ENCODE measurements around the gene TMEM151A. TPM values are rescaled to one million over a fixed set of nuclear protein-coding genes. Genes with fewer than 3 reads are reported as not detected.

TMEM151A gene
- total and polyA plus RNA-seq, 4 donors = 0.05 to 0.13 TPM; not detected in 2

GRCh38 chr11:66327171-66328030 lies 35.7 kb downstream of the TMEM151A start:
- Histone ChIP-seq H3K9ac (ENCODE audit: low read depth in 1 of 2, low read length in 2 of 2) (no peak overlapping the region), H3K4me3 (ENCODE audit: low read depth in 1 of 3, low read length in 3 of 3) (no peak overlapping the region), H3K27me3 (ENCODE audit: control insufficient read depth in 4 of 4, insufficient read depth in 4 of 4, low read length in 3 of 4) (no peaks in the 10 kb centered on the region), H3K9me3 (ENCODE audit: control insufficient read depth in 4 of 4, low read length in 3 of 4) (no peaks in the 10 kb centered on the region), H3K4me1 (ENCODE audit: control insufficient read depth in 4 of 4, insufficient read depth in 4 of 4, low read length in 3 of 4) (peaks cover 2 to 9% (median 4%) of the 10 kb centered on the region in 4 donors), H3K27ac (ENCODE audit: low read depth in 1 of 2, low read length in 2 of 2) (no peak overlapping the region), H3K36me3 (ENCODE audit: control insufficient read depth in 4 of 4, insufficient read depth in 3 of 4, low read depth in 1 of 4, low read length in 3 of 4) (no peaks in the 10 kb centered on the region)
- TF ChIP-seq JUND (IDR thresholded peaks at IDR 0.05) (no peak), HNF4G (IDR thresholded peaks at IDR 0.05) (no peak), SP1 (IDR thresholded peaks at IDR 0.05) (no peak), GABPA (IDR thresholded peaks at IDR 0.05 in 1 of 2, conservative IDR thresholded peaks at IDR 0.05 in 1 of 2) (no peak), FOXA2 (IDR thresholded peaks at IDR 0.05) (no peak), MAX (IDR thresholded peaks at IDR 0.05) (no peak), ATF3 (IDR thresholded peaks at IDR 0.05) (no peak), HNF4A (conservative IDR thresholded peaks at IDR 0.05) (no peak), FOXA1 (IDR thresholded peaks at IDR 0.05) (no peak), YY1 (IDR thresholded peaks at IDR 0.05) (no peak), EGR1 (IDR thresholded peaks at IDR 0.05; ENCODE audit: low read depth in 2 of 2) (no peak), ZBTB33 (IDR thresholded peaks at IDR 0.05) (no peak), RXRA (IDR thresholded peaks at IDR 0.05) (no peak), CTCF (IDR thresholded peaks at IDR 0.05; ENCODE audit: low read depth, low read length, missing input control) (no peak), TAF1 (conservative IDR thresholded peaks at IDR 0.05) (no peak), RAD21 (IDR thresholded peaks at IDR 0.05) (no peak), REST (IDR thresholded peaks at IDR 0.05) (no peak), NR2F2 (IDR thresholded peaks at IDR 0.05) (no peak)
- no peak for DNase-seq (ENCODE audit: low spot score)
- 85% methylated on average over 10 of the region's 10 CpGs for WGBS

Data from liver (tissue), 9 donors.